Measurements from ENCODE around the gene PRKD2. TPM values are rescaled to one million over a fixed set of nuclear protein-coding genes. Genes with fewer than 3 reads are reported as not detected.

Gene PRKD2
- 17.3 and 25.2 TPM in 2 replicates for total RNA-seq (2014; rRNA removed)
- polyA plus RNA-seq (2012), result 17.4 TPM

- DNase-seq (ENCODE audit: low read depth), result peak; percentile 68
Observed at GRCh38 chr19:46717034-46717715, at the start of gene PRKD2. TSS of gene PRKD2 (minus strand) at chr19:46717114. CDS start at chr19:46716370, 744 bp downstream.

- DNase-seq (ENCODE audit: low read depth), result no peak
Observed at GRCh38 chr19:46764817-46765291, 47.9 kb upstream of the PRKD2 start.

- no peak for DNase-seq (ENCODE audit: low read depth)
Observed at GRCh38 chr19:46762245-46762890, 45.5 kb upstream of the PRKD2 start.

GRCh38 chr19:46761418-46761831 is 44.5 kb upstream of the PRKD2 start:
- DNase-seq (ENCODE audit: low read depth), result no peak

GRCh38 chr19:46760897-46761296 is 44.0 kb upstream of the PRKD2 start:
- peak; percentile 52 for DNase-seq (ENCODE audit: low read depth)

- DNase-seq (ENCODE audit: low read depth), result no peak
Observed at GRCh38 chr19:46760363-46760762, 43.4 kb upstream of the PRKD2 start.

GRCh38 chr19:46759817-46760333 is 43.0 kb upstream of the PRKD2 start:
- peak; percentile 91 for DNase-seq (ENCODE audit: low read depth)

GRCh38 chr19:46759206-46759605 is 42.3 kb upstream of the PRKD2 start:
- DNase-seq (ENCODE audit: low read depth), result no peak

GRCh38 chr19:46756544-46756888 is 39.6 kb upstream of the PRKD2 start:
- DNase-seq (ENCODE audit: low read depth), result no peak

- no peak for DNase-seq (ENCODE audit: low read depth)
Observed at GRCh38 chr19:46755853-46756543, 39.1 kb upstream of the PRKD2 start.

- DNase-seq (ENCODE audit: low read depth), result no peak
Observed at GRCh38 chr19:46755077-46755852, 38.4 kb upstream of the PRKD2 start.

GRCh38 chr19:46753420-46754155 is 36.7 kb upstream of the PRKD2 start:
- peak; percentile 31 for DNase-seq (ENCODE audit: low read depth)

GRCh38 chr19:46748325-46749109 is 31.6 kb upstream of the PRKD2 start:
- peak; percentile 50 for DNase-seq (ENCODE audit: low read depth)

- DNase-seq (ENCODE audit: low read depth), result peak; percentile 42
Observed at GRCh38 chr19:46746281-46747057, 29.6 kb upstream of the PRKD2 start, which contains the start of gene STRN4. TSS of gene STRN4 (minus strand) at chr19:46746450. CDS start at chr19:46746430, 20 bp downstream.

- DNase-seq (ENCODE audit: low read depth), result no peak
Observed at GRCh38 chr19:46745521-46746280, 28.8 kb upstream of the PRKD2 start, which contains the start of gene FKRP. TSS of gene FKRP (plus strand) at chr19:46746057. CDS start at chr19:46755451, 9,394 bp downstream.

GRCh38 chr19:46745030-46745429 is 28.1 kb upstream of the PRKD2 start:
- no peak for DNase-seq (ENCODE audit: low read depth)

GRCh38 chr19:46744005-46744691 is 27.2 kb upstream of the PRKD2 start:
- DNase-seq (ENCODE audit: low read depth), result no peak
